HG02610 (cell line): ENCODE data around the gene CMIP.

Experiments used
- ATAC-seq: cut with Tn5 transposase; IDR thresholded peaks from one replicate; pipeline ENCODE4 v1.9.1; 2021; ENCODE audit warnings: mild to moderate bottlenecking, moderate library complexity; ENCODE audit not compliant: unreplicated experiment

CMIP gene

GRCh38 chr16:81632392-81633146, 188.0 kb downstream of the CMIP start:
- ATAC-seq, result no peak

GRCh38 chr16:81633147-81633619, 188.6 kb downstream of the CMIP start:
- no peak for ATAC-seq

GRCh38 chr16:81633680-81634379, 189.2 kb downstream of the CMIP start:
- ATAC-seq, result no peak

- ATAC-seq, result no peak
These were observed 189.9 kb downstream of the CMIP start for GRCh38 chr16:81634380-81635062.

GRCh38 chr16:81635063-81635937, 190.7 kb downstream of the CMIP start:
- no peak for ATAC-seq

- no peak for ATAC-seq
These were observed 191.8 kb downstream of the CMIP start for GRCh38 chr16:81636298-81636993.

- ATAC-seq, result no peak
These were observed 193.0 kb downstream of the CMIP start for GRCh38 chr16:81637336-81638235.

- no peak for ATAC-seq
These were observed 193.8 kb downstream of the CMIP start for GRCh38 chr16:81638286-81638945.

GRCh38 chr16:81639348-81639747, 194.7 kb downstream of the CMIP start:
- ATAC-seq, result no peak

GRCh38 chr16:81639931-81640680, 195.5 kb downstream of the CMIP start:
- ATAC-seq, result no peak

GRCh38 chr16:81640681-81641070, 196.1 kb downstream of the CMIP start:
- no peak for ATAC-seq

GRCh38 chr16:81641395-81642106, 196.9 kb downstream of the CMIP start:
- ATAC-seq, result no peak

- no peak for ATAC-seq
These were observed 197.5 kb downstream of the CMIP start for GRCh38 chr16:81642107-81642436.

- ATAC-seq, result no peak
These were observed 198.3 kb downstream of the CMIP start for GRCh38 chr16:81642943-81643342.

- ATAC-seq, result no peak
These were observed 200.7 kb downstream of the CMIP start for GRCh38 chr16:81645266-81645694.

- no peak for ATAC-seq
These were observed 201.3 kb downstream of the CMIP start for GRCh38 chr16:81645925-81646324.

GRCh38 chr16:81646561-81646960, 202.0 kb downstream of the CMIP start:
- no peak for ATAC-seq
